ENCODE data around the gene GPC2. TPM values are rescaled to one million over a fixed set of nuclear protein-coding genes. Genes with fewer than 3 reads are reported as not detected.
A peak's percentile ranks its signal among the peaks of the same experiment; 100 is the strongest.

GPC2 gene
- total and polyA plus RNA-seq, 3 experiments from 2014 or later, result 1.6 to 2.1 TPM; not detected in 1

- ChIA-PET CTCF (interaction anchor here (0.8 to 1.2 kb wide), 2 partner anchors 9 to 19 kb away, joined by 3 read pairs; no protein-coding TSS in a partner anchor), POLR2A (interaction anchor here (0.6 kb wide), 1 partner anchor 21 kb away, joined by 3 read pairs; no protein-coding TSS in a partner anchor)
- Mint-ChIP-seq H3K4me3 (peak overlapping the region in 1 of 7 donors; percentile 70), H3K4me1 (peaks cover 41 to 60% (median 47%) of the 10 kb centered on the region in 3 donors), H3K27ac (peak overlapping the region in 2 of 8 donors; percentile 63 to 72), H3K27me3 (peaks cover 0 to 2% of the 10 kb centered on the region in 2 donors), H3K9me3 (no peaks in the 10 kb centered on the region), H3K36me3 (peaks cover 0 to 48% (median 3%) of the 10 kb centered on the region in 3 donors)
- Histone ChIP-seq H3K27me3 (ENCODE audit: insufficient read depth, low read length, poor library complexity, severe bottlenecking) (no peaks in the 10 kb centered on the region), H3K4me3 (ENCODE audit: low read length) (no peak overlapping the region), H3K27ac (ENCODE audit: low read depth, low read length) (no peak overlapping the region), H3K36me3 (ENCODE audit: insufficient read depth, low read length) (no peaks in the 10 kb centered on the region), H3K4me1 (ENCODE audit: insufficient read depth, low read length) (peaks cover 28% of the 10 kb centered on the region), H3K9me3 (ENCODE audit: low read length) (no peaks in the 10 kb centered on the region)
- DNase-seq, result no peak
Observed at GRCh38 chr7:100122067-100122466, 55.1 kb downstream of the GPC2 start.

- H3K27me3 Mint-ChIP-seq, result no peaks in the 10 kb centered on the region
- CTCF ChIA-PET, result interaction anchor here (1.2 to 2.1 kb wide), 4 partner anchors 9 to 732 kb away, joined by 3 to 17 read pairs (median 6); partner anchors contain the start of genes AP4M1, MCM7 and SLC12A9
- no peaks in the 10 kb centered on the region for H3K9me3 ChIP-seq (ENCODE audit: low read length)
- DNase-seq, result no peak
- H3K36me3 ChIP-seq (ENCODE audit: insufficient read depth, low read length), result no peaks in the 10 kb centered on the region
- peak overlapping the region; percentile 96 to 100 (median 99) for H3K27ac Mint-ChIP-seq
- peaks cover 35 to 49% (median 47%) of the 10 kb centered on the region in 3 donors for H3K4me1 Mint-ChIP-seq
- peak overlapping the region; percentile 99 for H3K4me3 ChIP-seq (ENCODE audit: low read length)
- H3K9me3 Mint-ChIP-seq, result no peaks in the 10 kb centered on the region
- peak overlapping the region; percentile 95 to 99 (median 97) for H3K4me3 Mint-ChIP-seq
- no peaks in the 10 kb centered on the region for H3K27me3 ChIP-seq (ENCODE audit: insufficient read depth, low read length, poor library complexity, severe bottlenecking)
- peak overlapping the region; percentile 94 for H3K27ac ChIP-seq (ENCODE audit: low read depth, low read length)
- H3K4me1 ChIP-seq (ENCODE audit: insufficient read depth, low read length), result peaks cover 28% of the 10 kb centered on the region
- POLR2A ChIA-PET, result interaction anchor here (0.5 to 1.6 kb wide), 7 partner anchors 10 to 450 kb away, joined by 3 to 18 read pairs (median 4); partner anchors contain the start of genes AP4M1, LAMTOR4, MCM7 and ZCWPW1
- H3K36me3 Mint-ChIP-seq, result peaks cover 0 to 44% (median 7%) of the 10 kb centered on the region in 3 donors
Observed at GRCh38 chr7:100120733-100121036, 56.5 kb downstream of the GPC2 start.

- Mint-ChIP-seq H3K4me1 (peaks cover 31 to 44% (median 41%) of the 10 kb centered on the region in 3 donors), H3K27me3 (no peaks in the 10 kb centered on the region), H3K4me3 (peak overlapping the region; percentile 95 to 99 (median 97)), H3K9me3 (no peaks in the 10 kb centered on the region), H3K27ac (peak overlapping the region; percentile 96 to 100 (median 99)), H3K36me3 (peaks cover 0 to 44% (median 7%) of the 10 kb centered on the region in 3 donors)
- Histone ChIP-seq H3K4me1 (ENCODE audit: insufficient read depth, low read length) (peaks cover 24% of the 10 kb centered on the region), H3K9me3 (ENCODE audit: low read length) (no peaks in the 10 kb centered on the region), H3K27me3 (ENCODE audit: insufficient read depth, low read length, poor library complexity, severe bottlenecking) (no peaks in the 10 kb centered on the region), H3K36me3 (ENCODE audit: insufficient read depth, low read length) (no peaks in the 10 kb centered on the region), H3K4me3 (ENCODE audit: low read length) (peak overlapping the region; percentile 99), H3K27ac (ENCODE audit: low read depth, low read length) (peak overlapping the region; percentile 94)
- ChIA-PET POLR2A (interaction anchor here (0.5 to 1.6 kb wide), 9 partner anchors 8 to 980 kb away, joined by 3 to 18 read pairs (median 4); partner anchors contain the start of genes AP4M1, LAMTOR4, MCM7 and ZCWPW1), CTCF (interaction anchor here (0.9 to 2.1 kb wide), 5 partner anchors 9 to 732 kb away, joined by 3 to 17 read pairs (median 5); partner anchors contain the start of genes AP4M1, MCM7 and SLC12A9)
- peak; percentile 58 to 83 (median 71) for DNase-seq
Observed at GRCh38 chr7:100119970-100120732, 57.0 kb downstream of the GPC2 start.

Other genes starting within 250 kb of the GPC2 start
- gene GJC3, start 247.8 kb downstream of the GPC2 start, total RNA-seq, result under 1 TPM in 1 of 2 experiments, not detected in 1; 0.20 TPM
- gene GJC3, start 247.8 kb downstream of the GPC2 start, polyA plus RNA-seq, result not detected
- gene AZGP1, start 201.3 kb downstream of the GPC2 start, total RNA-seq, result not detected
- gene AZGP1, start 201.3 kb downstream of the GPC2 start, polyA plus RNA-seq, result not detected
- gene ZKSCAN1, start 161.8 kb downstream of the GPC2 start, total RNA-seq, result 10 to 100 TPM; 48.4 to 53.4 TPM
- 57.9 TPM for gene ZKSCAN1, start 161.8 kb downstream of the GPC2 start, polyA plus RNA-seq
- 10 to 100 TPM; 10.7 to 11.3 TPM for gene ZSCAN21, start 127.6 kb downstream of the GPC2 start, total RNA-seq
- gene ZSCAN21, start 127.6 kb downstream of the GPC2 start, polyA plus RNA-seq, result 8.2 TPM
- gene ZNF3, start 95.7 kb downstream of the GPC2 start, total RNA-seq, result 10 to 100 TPM; 26.8 to 27.9 TPM
- 29.8 TPM for gene ZNF3, start 95.7 kb downstream of the GPC2 start, polyA plus RNA-seq
- 100 to 1,000 TPM; 110 to 111 TPM for gene COPS6, start 88.4 kb downstream of the GPC2 start, total RNA-seq
- 144 TPM for gene COPS6, start 88.4 kb downstream of the GPC2 start, polyA plus RNA-seq
- 100 to 1,000 TPM; 440 to 452 TPM for gene MCM7, start 76.0 kb downstream of the GPC2 start, total RNA-seq
- 28.9 TPM for gene MCM7, start 76.0 kb downstream of the GPC2 start, polyA plus RNA-seq
- 10 to 100 TPM; 13.8 to 17.3 TPM for gene AP4M1, start 75.7 kb downstream of the GPC2 start, total RNA-seq
- gene AP4M1, start 75.7 kb downstream of the GPC2 start, polyA plus RNA-seq, result 5.2 TPM
- 10 to 100 TPM; 75.7 to 82.3 TPM for gene TAF6, start 58.0 kb downstream of the GPC2 start, total RNA-seq
- gene TAF6, start 58.0 kb downstream of the GPC2 start, polyA plus RNA-seq, result 39.8 TPM
- gene CNPY4, start 57.7 kb downstream of the GPC2 start, total RNA-seq, result 10 to 100 TPM; 18.9 to 19.0 TPM
- gene CNPY4, start 57.7 kb downstream of the GPC2 start, polyA plus RNA-seq, result 24.1 TPM
- gene MBLAC1, start 50.4 kb downstream of the GPC2 start, total RNA-seq, result 1 to 10 TPM; 4.4 TPM
- gene MBLAC1, start 50.4 kb downstream of the GPC2 start, polyA plus RNA-seq, result 2.3 TPM
- gene LAMTOR4, start 28.5 kb downstream of the GPC2 start, total RNA-seq, result 100 to 1,000 TPM; 125 to 130 TPM
- 386 TPM for gene LAMTOR4, start 28.5 kb downstream of the GPC2 start, polyA plus RNA-seq
- gene TRAPPC14, start 18.7 kb downstream of the GPC2 start, total RNA-seq, result 10 to 100 TPM; 30.5 to 33.2 TPM
- 3.4 TPM for gene TRAPPC14, start 18.7 kb downstream of the GPC2 start, polyA plus RNA-seq
- gene GAL3ST4, start 8.8 kb downstream of the GPC2 start, total RNA-seq, result 1 to 10 TPM; 1.0 to 1.6 TPM
- 0.52 TPM for gene GAL3ST4, start 8.8 kb downstream of the GPC2 start, polyA plus RNA-seq
- gene STAG3, start 537 bp upstream of the GPC2 start, total RNA-seq, result 1 to 10 TPM; 5.0 to 5.1 TPM
- 1.5 TPM for gene STAG3, start 537 bp upstream of the GPC2 start, polyA plus RNA-seq
- gene PVRIG, start 42.6 kb upstream of the GPC2 start, total RNA-seq, result 10 to 100 TPM; 23.9 to 24.5 TPM
- 131 TPM for gene PVRIG, start 42.6 kb upstream of the GPC2 start, polyA plus RNA-seq
- not detected for gene SPDYE3, start 130.3 kb upstream of the GPC2 start, total RNA-seq
- 9.8 TPM for gene SPDYE3, start 130.3 kb upstream of the GPC2 start, polyA plus RNA-seq
- gene PILRB, start 180.7 kb upstream of the GPC2 start, total RNA-seq, result 10 to 100 TPM; 33.5 to 33.7 TPM
- 18.1 TPM for gene PILRB, start 180.7 kb upstream of the GPC2 start, polyA plus RNA-seq
- 1 to 10 TPM in 1 of 2 experiments, under 1 TPM in 1; 0.84 to 1.9 TPM for gene PILRA, start 196.1 kb upstream of the GPC2 start, total RNA-seq
- gene PILRA, start 196.1 kb upstream of the GPC2 start, polyA plus RNA-seq, result 0.37 TPM